Measurements from ENCODE around the gene ZNF697.
"Not testable (repeated sequence)": the region's sequence is repeated elsewhere in the genome, so short reads cannot be mapped to it uniquely, and the experiment has no call there.

ZNF697 gene

GRCh38 chr1:119602169-119602568 lies 45.9 kb downstream of the ZNF697 start:
- no peak for DNase-seq (ENCODE audit: low read depth)

DNA sequence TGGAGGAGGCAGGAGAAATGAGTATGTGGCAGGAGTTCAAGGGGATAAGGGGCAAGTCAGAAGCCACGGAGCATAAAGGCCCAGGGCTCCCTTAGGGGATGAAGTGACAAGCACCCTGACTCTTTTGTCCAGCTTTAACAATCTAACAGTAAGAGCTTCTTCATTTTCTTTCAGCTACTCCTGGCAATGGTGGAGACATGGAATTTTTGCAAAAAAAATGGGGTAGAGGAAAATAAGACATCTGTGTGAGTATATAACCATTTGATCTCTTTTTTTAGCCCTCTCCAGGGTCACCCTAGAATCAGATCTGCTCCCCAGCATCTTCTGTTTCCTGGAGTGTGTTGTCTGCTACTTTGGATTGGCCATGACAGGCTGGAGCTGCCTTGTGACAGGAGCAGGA lies 47.1 kb downstream of the ZNF697 start:
- no peak for DNase-seq (ENCODE audit: low read depth)

- no peak for DNase-seq (ENCODE audit: low read depth)
These were observed 47.5 kb downstream of the ZNF697 start for GRCh38 chr1:119600561-119600960.

DNA sequence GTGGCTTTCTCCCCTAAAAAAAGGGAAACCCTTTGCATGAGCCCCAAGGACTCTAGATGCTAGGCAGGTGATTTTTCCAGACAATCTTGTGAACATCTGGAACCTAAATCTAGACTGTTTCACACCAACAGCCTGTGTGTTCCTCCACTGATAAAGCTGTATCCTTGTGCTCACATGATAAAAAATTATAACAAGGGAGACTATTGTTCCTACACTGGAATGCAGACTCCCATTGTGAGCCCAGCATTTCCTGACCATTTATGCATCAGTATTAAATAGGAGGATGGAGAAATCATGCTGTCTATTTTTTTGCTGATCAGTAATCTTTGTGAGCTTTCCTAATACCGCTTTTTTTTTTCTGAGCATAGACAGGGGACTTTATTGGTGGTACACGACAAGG lies 52.5 kb downstream of the ZNF697 start:
- DNase-seq (ENCODE audit: low read depth) = no peak

DNA sequence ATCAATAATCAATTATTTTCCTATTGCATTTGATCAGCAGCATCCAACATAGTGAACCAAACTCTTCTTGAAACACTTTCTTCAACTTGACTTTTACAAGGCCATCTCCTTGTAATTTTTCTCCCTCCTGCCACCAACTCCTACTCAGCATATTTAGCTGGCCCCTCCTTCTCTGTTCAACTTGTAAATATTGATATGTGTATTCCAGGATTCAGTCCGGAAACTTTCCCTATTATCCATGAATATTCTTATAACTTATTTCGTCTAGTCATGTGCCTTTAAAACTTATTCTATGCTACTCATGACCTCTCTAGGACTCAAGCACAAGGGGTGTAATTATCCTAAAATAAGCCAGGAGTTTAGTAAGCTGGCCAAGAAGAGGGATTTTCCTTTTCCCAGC lies 52.9 kb downstream of the ZNF697 start:
- DNase-seq (ENCODE audit: low read depth) = no peak

DNA sequence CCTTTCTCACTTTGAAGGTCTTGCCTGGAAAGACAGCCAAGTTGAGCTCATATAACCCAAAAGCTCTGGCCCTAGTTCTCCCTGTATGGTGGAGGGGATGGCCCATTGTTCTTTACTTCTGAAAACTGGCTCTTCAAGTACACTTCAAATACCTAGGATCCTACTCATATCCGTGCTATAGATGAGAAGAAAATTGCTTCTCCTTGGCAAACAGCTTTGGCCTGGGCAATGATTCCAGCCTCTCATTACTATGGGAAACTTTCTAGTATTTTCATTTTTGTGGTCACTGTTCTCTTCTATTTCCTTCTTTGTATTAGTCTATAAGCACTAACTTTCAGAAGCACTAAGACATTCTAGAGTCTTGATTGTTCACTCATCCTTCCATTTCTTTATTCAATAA lies 53.7 kb downstream of the ZNF697 start:
- no peak for DNase-seq (ENCODE audit: low read depth)

DNA sequence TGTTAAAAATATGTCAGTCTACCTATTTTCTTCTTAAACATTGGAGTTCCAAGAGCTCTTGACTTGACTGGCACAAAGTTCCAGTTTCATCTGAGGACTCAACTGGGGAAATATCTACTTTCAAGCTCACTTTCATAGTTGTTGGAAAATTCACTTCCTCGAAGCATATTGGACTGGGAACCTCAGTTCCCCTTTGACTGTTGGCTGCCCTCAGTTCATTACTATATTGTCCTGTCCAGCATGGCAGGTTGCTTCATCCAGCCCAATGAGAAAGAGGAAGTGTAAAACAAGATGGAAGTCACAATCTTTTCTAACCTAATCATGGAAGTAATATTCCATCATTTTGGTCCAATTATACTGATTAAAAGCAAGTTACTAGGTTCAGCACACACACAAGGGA lies 54.3 kb downstream of the ZNF697 start:
- DNase-seq (ENCODE audit: low read depth) = no peak

DNA sequence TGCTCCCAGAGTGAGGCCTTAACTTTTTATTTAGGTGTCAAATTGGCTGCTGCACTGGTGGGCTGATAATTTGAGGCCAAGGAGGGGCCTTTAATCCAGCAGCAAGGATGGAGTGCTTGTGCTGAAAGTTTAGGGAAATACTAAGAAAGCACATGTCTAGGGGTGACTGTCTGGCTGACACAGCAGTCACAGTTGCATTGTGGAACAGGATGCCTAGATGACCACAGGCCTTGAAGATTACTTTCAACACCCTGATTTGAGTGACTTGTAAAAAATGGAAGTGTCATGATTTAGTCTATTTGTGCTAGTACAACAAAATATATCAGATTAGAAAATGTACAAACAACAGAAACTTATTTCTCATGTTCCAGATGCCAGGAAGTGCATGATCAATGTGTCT lies 57.7 kb downstream of the ZNF697 start:
- no peak for DNase-seq (ENCODE audit: low read depth)

DNA sequence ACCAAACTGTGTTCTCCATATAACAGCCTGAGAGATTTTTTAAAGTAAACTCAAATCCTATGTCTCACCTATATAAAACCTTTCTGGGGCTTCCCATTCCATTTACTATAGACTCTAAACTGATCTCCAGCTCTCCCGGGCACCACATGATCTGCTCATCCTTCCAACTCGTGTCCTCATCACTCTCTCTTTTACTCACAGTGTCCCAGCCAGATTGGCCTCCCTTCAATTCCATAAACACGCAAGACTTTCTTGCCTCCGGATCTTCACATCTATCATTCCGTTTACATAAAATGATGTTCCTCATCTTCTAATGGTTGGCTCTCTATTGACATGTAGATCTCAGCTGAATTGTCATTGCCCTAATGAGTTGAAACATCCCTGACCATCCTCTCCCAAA lies 59.4 kb downstream of the ZNF697 start:
- no peak for DNase-seq (ENCODE audit: low read depth)

DNA sequence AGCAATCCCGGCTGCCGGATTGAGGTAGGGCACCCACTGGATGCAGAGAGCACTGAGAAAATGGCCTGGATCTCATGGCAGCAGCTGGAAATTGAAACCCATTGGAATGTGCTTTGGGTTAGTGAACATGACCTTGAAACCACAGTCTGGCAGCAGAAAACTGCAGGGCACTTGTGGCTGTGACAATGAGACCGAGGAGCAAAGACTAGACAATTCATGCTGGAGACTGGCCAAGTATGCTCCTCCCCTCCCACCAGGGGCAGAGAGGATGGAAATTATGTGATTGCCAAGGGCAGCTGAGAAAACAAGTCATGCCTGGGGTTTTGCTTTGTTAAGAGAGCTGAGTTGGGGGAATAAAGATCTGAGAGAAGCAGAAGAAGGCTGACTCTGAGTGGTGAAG lies 60.7 kb downstream of the ZNF697 start:
- no peak for DNase-seq (ENCODE audit: low read depth)

- not testable (repeated sequence) for DNase-seq (ENCODE audit: low read depth)
These were observed 62.3 kb downstream of the ZNF697 start for GRCh38 chr1:119585801-119586200.

DNA sequence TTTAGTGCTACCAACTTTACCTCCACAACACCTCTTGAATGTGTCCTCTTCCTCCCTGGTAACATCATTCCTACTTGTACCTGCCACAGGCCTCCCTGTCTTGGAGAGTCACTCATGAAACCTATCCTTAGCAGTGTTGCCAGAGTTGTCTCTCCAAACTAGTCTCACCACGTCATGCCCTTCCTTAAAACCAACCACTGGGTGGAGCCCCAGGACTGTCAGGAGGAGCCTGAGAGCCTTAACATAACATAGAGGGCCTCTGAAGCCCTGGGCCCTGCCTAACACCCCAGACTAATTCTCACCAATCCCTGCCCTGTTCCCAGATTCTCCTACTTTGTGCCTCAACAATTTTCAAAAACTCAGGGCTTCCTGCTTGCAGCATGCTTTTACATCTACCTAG lies 65.3 kb downstream of the ZNF697 start:
- DNase-seq (ENCODE audit: low read depth) = peak; percentile 0

GRCh38 chr1:119581076-119581475 lies 67.0 kb downstream of the ZNF697 start:
- not testable (repeated sequence) for DNase-seq (ENCODE audit: low read depth)

- no peak for DNase-seq (ENCODE audit: low read depth)
These were observed 74.2 kb downstream of the ZNF697 start for GRCh38 chr1:119573886-119574285.

- DNase-seq (ENCODE audit: low read depth) = not testable (repeated sequence)
These were observed 78.0 kb downstream of the ZNF697 start for GRCh38 chr1:119569930-119570622.
